ENCODE data around the gene SEMA3A.

Gene SEMA3A

DNA sequence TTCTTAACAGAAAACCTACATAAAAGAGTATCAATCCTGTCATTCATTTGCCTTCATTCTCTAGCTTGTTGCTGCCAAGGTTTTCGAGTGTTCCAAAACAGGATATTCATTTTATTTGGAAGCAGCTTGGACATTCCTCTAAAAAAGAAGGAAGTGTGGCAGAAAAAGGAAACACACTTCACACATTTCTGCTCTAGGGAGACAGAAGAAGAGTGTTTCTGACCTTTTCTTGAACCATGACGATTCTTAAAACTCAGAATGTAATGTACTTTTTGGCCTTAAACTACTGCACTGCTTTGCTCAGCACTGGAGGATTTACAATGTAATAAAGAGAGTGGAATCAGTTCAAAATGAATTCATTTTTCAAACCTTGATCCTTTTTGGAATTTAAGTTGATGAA is 81.3 kb downstream of the SEMA3A start:
- Histone ChIP-seq H3K27ac (ENCODE audit: low read depth, low read length, severe bottlenecking) (peak overlapping the region; percentile 7), H3K4me1 (ENCODE audit: control insufficient read depth, insufficient read depth, low read length, poor library complexity, severe bottlenecking) (peaks cover 22% of the 10 kb centered on the region), H3K36me3 (ENCODE audit: control insufficient read depth, insufficient read depth, low read length) (no peaks in the 10 kb centered on the region), H3K4me3 (ENCODE audit: extremely low read depth, insufficient read depth, low read length, poor library complexity, severe bottlenecking) (no peak overlapping the region), H3K9me3 (ENCODE audit: control insufficient read depth, low read length) (no peaks in the 10 kb centered on the region)
- 80% methylated on average over 1 of the region's 2 CpGs; no CpG with 5 or more reads in 1 of the 2 experiments for WGBS, 2 experiments (ENCODE audit: insufficient coverage in 2 of 2)

DNA sequence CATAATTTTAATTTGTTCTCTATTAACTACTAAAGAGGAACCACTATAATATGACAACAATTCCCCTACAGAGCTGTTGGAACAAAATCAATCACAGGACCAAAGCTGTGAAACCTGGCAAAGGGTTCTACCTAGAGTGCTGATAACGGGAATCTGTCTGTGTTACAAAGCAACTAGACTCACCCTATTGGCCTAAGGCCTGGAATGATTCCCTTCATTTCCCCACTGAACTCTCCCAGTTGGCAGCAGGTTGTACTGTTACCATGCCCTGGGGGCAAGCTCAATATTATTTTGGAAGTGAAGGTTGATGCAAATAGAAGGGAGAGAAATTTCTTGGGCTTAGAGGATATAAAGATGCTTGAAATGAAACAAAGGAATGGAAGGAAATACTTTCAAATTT is 81.8 kb downstream of the SEMA3A start:
- peaks cover 22% of the 10 kb centered on the region for H3K4me1 ChIP-seq (ENCODE audit: control insufficient read depth, insufficient read depth, low read length, poor library complexity, severe bottlenecking)
- H3K36me3 ChIP-seq (ENCODE audit: control insufficient read depth, insufficient read depth, low read length), result no peaks in the 10 kb centered on the region
- H3K27ac ChIP-seq (ENCODE audit: low read depth, low read length, severe bottlenecking), result peak overlapping the region; percentile 7
- no peaks in the 10 kb centered on the region for H3K9me3 ChIP-seq (ENCODE audit: control insufficient read depth, low read length)
- WGBS, 2 experiments (ENCODE audit: insufficient coverage in 2 of 2), result 75% methylated on average over 1 of the region's 1 CpG; no CpG with 5 or more reads in 1 of the 2 experiments
- H3K4me3 ChIP-seq (ENCODE audit: extremely low read depth, insufficient read depth, low read length, poor library complexity, severe bottlenecking), result no peak overlapping the region

DNA sequence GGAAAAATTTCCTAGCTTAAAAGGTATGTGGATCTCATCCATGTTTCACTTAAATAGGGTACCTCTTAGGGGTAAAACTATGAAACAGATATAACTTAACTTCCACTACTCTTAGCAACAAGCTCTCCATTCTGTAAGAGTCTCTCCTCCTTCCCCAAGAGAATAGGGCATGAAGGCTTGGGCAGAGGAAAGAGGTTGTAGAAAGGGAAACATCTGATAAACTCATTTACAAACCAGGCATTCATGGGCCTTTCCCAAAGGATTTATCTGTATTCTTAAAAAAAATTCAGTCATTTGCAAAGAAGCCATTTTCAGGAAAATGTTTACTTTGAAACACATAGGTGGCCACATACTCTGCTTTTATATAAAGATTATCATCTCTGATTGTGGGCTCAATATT is 82.7 kb downstream of the SEMA3A start:
- peak overlapping the region; percentile 30 for H3K27ac ChIP-seq (ENCODE audit: low read depth, low read length, severe bottlenecking)

DNA sequence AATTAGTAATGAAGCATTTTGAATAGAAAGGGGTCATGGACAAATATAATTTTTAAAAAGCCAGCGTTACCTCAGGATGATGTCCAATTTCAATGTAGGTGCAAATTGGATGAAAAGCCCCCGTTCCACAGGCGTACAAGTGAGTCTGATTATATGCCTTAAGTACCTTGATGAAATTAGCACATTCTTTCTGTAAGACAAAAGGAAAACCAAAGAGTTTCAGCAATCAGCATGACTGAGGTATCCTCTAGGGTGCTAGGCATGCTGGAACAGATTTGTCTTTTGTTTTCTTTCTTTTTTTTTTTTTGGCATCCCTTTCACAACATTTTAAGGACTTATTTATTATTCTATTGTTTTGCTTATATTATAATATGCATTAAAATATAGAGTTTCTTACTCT is 84.2 kb downstream of the SEMA3A start:
- WGBS, 2 experiments (ENCODE audit: insufficient coverage in 2 of 2), result 59 to 71% methylated on average over 1 to 3 of the region's 3 CpGs
- Histone ChIP-seq H3K9me3 (ENCODE audit: control insufficient read depth, low read length) (no peaks in the 10 kb centered on the region), H3K4me1 (ENCODE audit: control insufficient read depth, insufficient read depth, low read length, poor library complexity, severe bottlenecking) (peaks cover 22% of the 10 kb centered on the region), H3K4me3 (ENCODE audit: extremely low read depth, insufficient read depth, low read length, poor library complexity, severe bottlenecking) (no peak overlapping the region), H3K36me3 (ENCODE audit: control insufficient read depth, insufficient read depth, low read length) (no peaks in the 10 kb centered on the region), H3K27ac (ENCODE audit: low read depth, low read length, severe bottlenecking) (no peak overlapping the region)

More for the DNA sequence above, 82.7 kb downstream of the SEMA3A start:
- no peak overlapping the region for H3K4me3 ChIP-seq (ENCODE audit: extremely low read depth, insufficient read depth, low read length, poor library complexity, severe bottlenecking)
- H3K36me3 ChIP-seq (ENCODE audit: control insufficient read depth, insufficient read depth, low read length), result no peaks in the 10 kb centered on the region
- H3K4me1 ChIP-seq (ENCODE audit: control insufficient read depth, insufficient read depth, low read length, poor library complexity, severe bottlenecking), result peaks cover 22% of the 10 kb centered on the region
- no peaks in the 10 kb centered on the region for H3K9me3 ChIP-seq (ENCODE audit: control insufficient read depth, low read length)

DNA sequence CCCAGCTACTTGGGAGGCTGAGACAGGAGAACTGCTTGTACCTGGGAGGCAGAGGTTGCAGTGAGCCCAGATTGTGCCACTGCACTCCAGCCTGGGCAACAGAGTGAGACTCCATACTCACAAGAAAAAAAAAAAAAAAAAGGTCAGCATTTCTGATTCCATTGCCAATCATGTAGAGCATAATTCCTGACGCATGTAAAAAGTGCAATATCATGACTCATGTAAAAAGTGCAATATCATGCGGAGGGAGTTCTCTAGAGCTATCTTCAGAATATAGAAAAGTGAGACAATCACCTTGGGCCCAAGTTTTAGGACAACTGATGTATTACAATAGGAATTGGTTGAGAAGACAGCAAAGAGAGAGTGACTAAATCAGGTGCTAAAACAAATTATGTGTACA is 85.8 kb downstream of the SEMA3A start:
- 64 to 75% methylated on average over 2 of the region's 2 CpGs for WGBS, 2 experiments (ENCODE audit: insufficient coverage in 2 of 2)
- no peaks in the 10 kb centered on the region for H3K9me3 ChIP-seq (ENCODE audit: control insufficient read depth, low read length)

DNA sequence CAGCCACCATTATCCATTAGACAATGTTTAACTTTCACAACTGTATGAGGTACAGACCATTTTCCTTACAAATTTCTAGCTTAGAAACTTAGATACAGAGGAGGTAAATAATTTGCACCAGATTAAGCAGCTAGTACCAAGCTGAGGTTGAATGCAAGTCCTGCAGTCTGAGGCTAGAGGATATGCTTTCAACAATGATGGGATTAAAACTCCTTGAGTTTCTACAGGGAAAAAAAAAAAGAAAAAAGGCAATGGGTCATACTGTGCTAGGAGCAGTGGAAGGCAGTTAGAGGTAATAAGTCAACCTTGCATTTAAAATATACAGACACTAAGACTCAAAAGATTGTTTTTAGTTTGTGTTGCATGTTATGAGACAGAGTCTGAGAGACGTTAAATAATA is 86.5 kb downstream of the SEMA3A start:
- Histone ChIP-seq H3K27ac (ENCODE audit: low read depth, low read length, severe bottlenecking) (no peak overlapping the region), H3K9me3 (ENCODE audit: control insufficient read depth, low read length) (no peaks in the 10 kb centered on the region), H3K4me3 (ENCODE audit: extremely low read depth, insufficient read depth, low read length, poor library complexity, severe bottlenecking) (no peak overlapping the region), H3K4me1 (ENCODE audit: control insufficient read depth, insufficient read depth, low read length, poor library complexity, severe bottlenecking) (peaks cover 11% of the 10 kb centered on the region), H3K36me3 (ENCODE audit: control insufficient read depth, insufficient read depth, low read length) (no peaks in the 10 kb centered on the region)
- WGBS, 2 experiments (ENCODE audit: insufficient coverage in 2 of 2), result 100% methylated on average over 1 of the region's 1 CpG; no CpG with 5 or more reads in 1 of the 2 experiments

More for the DNA sequence above, 85.8 kb downstream of the SEMA3A start:
- Histone ChIP-seq H3K4me3 (ENCODE audit: extremely low read depth, insufficient read depth, low read length, poor library complexity, severe bottlenecking) (no peak overlapping the region), H3K4me1 (ENCODE audit: control insufficient read depth, insufficient read depth, low read length, poor library complexity, severe bottlenecking) (peaks cover 17% of the 10 kb centered on the region), H3K36me3 (ENCODE audit: control insufficient read depth, insufficient read depth, low read length) (no peaks in the 10 kb centered on the region), H3K27ac (ENCODE audit: low read depth, low read length, severe bottlenecking) (no peak overlapping the region)

DNA sequence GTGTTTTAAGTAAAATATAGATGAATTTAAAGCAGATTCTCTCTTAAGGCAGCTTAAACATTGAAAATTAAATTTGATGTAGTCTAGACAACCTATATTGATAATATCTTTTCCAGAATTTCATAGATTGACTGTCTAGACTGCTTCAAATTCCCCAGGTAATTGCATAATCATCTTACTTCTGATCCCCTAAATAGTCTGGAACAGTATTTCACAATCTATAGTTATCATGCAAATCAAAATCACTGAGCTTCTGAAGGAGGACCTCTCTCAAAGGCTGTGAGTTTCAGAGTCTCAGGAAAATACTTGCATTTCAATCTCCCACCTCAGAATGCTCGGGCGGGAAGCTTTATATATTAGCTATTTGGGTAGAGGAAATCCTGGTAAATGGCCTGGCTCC is 87.3 kb downstream of the SEMA3A start:
- Histone ChIP-seq H3K4me1 (ENCODE audit: control insufficient read depth, insufficient read depth, low read length, poor library complexity, severe bottlenecking) (peaks cover 6% of the 10 kb centered on the region), H3K9me3 (ENCODE audit: control insufficient read depth, low read length) (no peaks in the 10 kb centered on the region), H3K4me3 (ENCODE audit: extremely low read depth, insufficient read depth, low read length, poor library complexity, severe bottlenecking) (no peak overlapping the region), H3K27ac (ENCODE audit: low read depth, low read length, severe bottlenecking) (no peak overlapping the region), H3K36me3 (ENCODE audit: control insufficient read depth, insufficient read depth, low read length) (no peaks in the 10 kb centered on the region)
- no CpG with 5 or more reads among the region's 2 CpGs for WGBS, 2 experiments (ENCODE audit: insufficient coverage in 2 of 2)

DNA sequence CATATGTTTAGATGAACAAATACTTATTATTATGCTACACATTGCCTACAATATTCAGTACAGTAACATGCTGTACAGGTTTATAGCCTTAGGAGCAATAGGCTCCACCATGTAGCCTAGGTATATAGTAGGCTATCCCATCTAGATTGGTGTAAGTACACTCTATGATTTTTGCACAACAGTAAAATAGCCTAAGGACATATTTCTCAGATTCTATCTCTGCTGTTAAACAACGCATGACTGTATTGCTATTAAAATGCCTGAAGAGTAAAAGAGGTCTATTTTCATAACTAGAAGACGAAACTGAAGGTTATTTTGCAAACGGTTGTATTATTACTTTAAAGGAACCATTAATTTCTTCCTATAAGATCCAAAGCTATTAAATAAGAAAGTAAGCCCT is 88.3 kb downstream of the SEMA3A start:
- H3K4me3 ChIP-seq (ENCODE audit: extremely low read depth, insufficient read depth, low read length, poor library complexity, severe bottlenecking), result no peak overlapping the region
- no peaks in the 10 kb centered on the region for H3K36me3 ChIP-seq (ENCODE audit: control insufficient read depth, insufficient read depth, low read length)
- no peaks in the 10 kb centered on the region for H3K4me1 ChIP-seq (ENCODE audit: control insufficient read depth, insufficient read depth, low read length, poor library complexity, severe bottlenecking)
- no peaks in the 10 kb centered on the region for H3K9me3 ChIP-seq (ENCODE audit: control insufficient read depth, low read length)
- H3K27ac ChIP-seq (ENCODE audit: low read depth, low read length, severe bottlenecking), result no peak overlapping the region
- WGBS, 2 experiments (ENCODE audit: insufficient coverage in 2 of 2), result no CpG with 5 or more reads among the region's 3 CpGs

DNA sequence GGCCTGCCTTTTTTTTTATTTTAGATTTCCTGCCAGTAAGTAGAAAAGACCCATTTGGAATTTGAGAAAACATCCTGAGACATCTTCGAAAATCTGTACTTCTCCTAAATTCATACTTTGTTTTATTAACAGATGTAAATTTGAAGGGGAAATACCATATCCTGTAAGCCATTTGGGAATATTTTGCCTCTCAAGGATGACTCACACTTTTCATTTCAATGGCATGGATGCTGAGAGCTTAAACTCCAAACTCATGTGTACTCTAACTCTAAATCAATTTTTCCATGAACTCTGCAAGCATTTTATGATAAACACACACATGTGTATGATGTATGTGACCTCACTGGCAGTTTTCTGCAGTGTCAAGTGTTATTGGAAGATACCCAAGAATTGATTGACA is 89.0 kb downstream of the SEMA3A start:
- Histone ChIP-seq H3K4me1 (ENCODE audit: control insufficient read depth, insufficient read depth, low read length, poor library complexity, severe bottlenecking) (no peaks in the 10 kb centered on the region), H3K9me3 (ENCODE audit: control insufficient read depth, low read length) (no peaks in the 10 kb centered on the region), H3K36me3 (ENCODE audit: control insufficient read depth, insufficient read depth, low read length) (no peaks in the 10 kb centered on the region), H3K27ac (ENCODE audit: low read depth, low read length, severe bottlenecking) (no peak overlapping the region), H3K4me3 (ENCODE audit: extremely low read depth, insufficient read depth, low read length, poor library complexity, severe bottlenecking) (no peak overlapping the region)
- WGBS, 2 experiments (ENCODE audit: insufficient coverage in 2 of 2), result no CpG with 5 or more reads among the region's 1 CpG

DNA sequence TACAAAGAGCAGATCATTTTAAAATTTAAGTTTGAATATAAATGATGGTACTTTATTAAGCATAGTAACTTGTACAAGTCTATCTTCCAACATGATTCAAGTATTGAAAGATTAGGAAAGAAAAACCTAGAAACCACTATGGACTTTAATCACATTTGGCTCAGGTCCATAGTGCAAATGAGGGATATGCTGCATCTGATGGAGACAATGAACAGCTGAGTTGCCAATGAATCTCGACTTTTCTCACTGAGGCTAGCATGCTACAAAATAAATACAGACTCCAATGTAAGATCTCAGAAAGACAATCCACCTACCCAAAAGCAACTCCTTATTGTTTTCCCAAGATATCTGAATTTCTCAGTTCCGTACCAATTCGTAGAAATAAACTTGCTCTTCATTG is 89.8 kb downstream of the SEMA3A start:
- Histone ChIP-seq H3K4me3 (ENCODE audit: extremely low read depth, insufficient read depth, low read length, poor library complexity, severe bottlenecking) (no peak overlapping the region), H3K36me3 (ENCODE audit: control insufficient read depth, insufficient read depth, low read length) (no peaks in the 10 kb centered on the region), H3K9me3 (ENCODE audit: control insufficient read depth, low read length) (no peaks in the 10 kb centered on the region), H3K4me1 (ENCODE audit: control insufficient read depth, insufficient read depth, low read length, poor library complexity, severe bottlenecking) (no peaks in the 10 kb centered on the region), H3K27ac (ENCODE audit: low read depth, low read length, severe bottlenecking) (no peak overlapping the region)
- 88 to 100% methylated on average over 1 of the region's 3 CpGs for WGBS, 2 experiments (ENCODE audit: insufficient coverage in 2 of 2)

DNA sequence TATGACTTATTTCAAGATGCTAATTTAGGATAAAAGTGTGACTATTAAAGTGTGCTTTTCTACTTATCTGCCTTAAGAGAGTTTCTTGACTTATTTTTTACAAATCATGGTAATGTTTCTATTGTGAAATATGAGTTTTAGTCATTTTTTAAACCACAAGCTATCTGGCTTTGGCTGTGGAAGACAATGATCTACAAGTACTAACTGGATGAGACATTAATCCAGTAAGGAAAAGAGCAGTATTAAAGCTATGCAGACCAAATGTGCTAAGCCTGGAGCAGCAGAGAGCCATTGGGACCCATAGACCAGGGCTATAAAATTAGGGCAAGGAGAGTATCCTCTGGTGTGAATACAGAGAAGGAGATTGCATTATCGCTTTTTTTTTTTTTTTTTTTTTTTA is 92.4 kb downstream of the SEMA3A start:
- Histone ChIP-seq H3K4me3 (ENCODE audit: extremely low read depth, insufficient read depth, low read length, poor library complexity, severe bottlenecking) (no peak overlapping the region), H3K36me3 (ENCODE audit: control insufficient read depth, insufficient read depth, low read length) (no peaks in the 10 kb centered on the region), H3K4me1 (ENCODE audit: control insufficient read depth, insufficient read depth, low read length, poor library complexity, severe bottlenecking) (no peaks in the 10 kb centered on the region), H3K27ac (ENCODE audit: low read depth, low read length, severe bottlenecking) (no peak overlapping the region), H3K9me3 (ENCODE audit: control insufficient read depth, low read length) (no peaks in the 10 kb centered on the region)
- 83% methylated on average over 1 of the region's 1 CpG; no CpG with 5 or more reads in 1 of the 2 experiments for WGBS, 2 experiments (ENCODE audit: insufficient coverage in 2 of 2)
